Mesothelial cell of epicardium (in vitro differentiated cells): ENCODE measurements around the gene SUFU. TPM values are rescaled to one million over a fixed set of nuclear protein-coding genes. Genes with fewer than 3 reads are reported as not detected.

Experiments
- DNase-seq, 2 experiments: peaks; one replicate each; pipeline ENCODE4 v3.0.0; 2021; ENCODE audit warnings: low spot score in 2 of 2; ENCODE audit not compliant: unreplicated experiment in 2 of 2
- H3K27ac Mint-ChIP-seq: 2 replicates; pipeline ENCODE4 v1.8.0; 2021; ENCODE audit warnings: mixed read lengths
- H3K27me3 Mint-ChIP-seq: 2 replicates; pipeline ENCODE4 v1.8.0; 2021; ENCODE audit warnings: low read depth, mixed read lengths
- H3K36me3 Mint-ChIP-seq: 2 replicates; pipeline ENCODE4 v1.8.0; 2021; ENCODE audit warnings: mixed read lengths
- H3K4me1 Mint-ChIP-seq: 2 replicates; pipeline ENCODE4 v1.8.0; 2021; ENCODE audit warnings: mixed read lengths
- H3K4me3 Mint-ChIP-seq: 2 replicates; pipeline ENCODE4 v1.8.0; 2021; ENCODE audit warnings: mild to moderate bottlenecking, moderate library complexity, mixed read lengths
- H3K9me3 Mint-ChIP-seq: 2 replicates; pipeline ENCODE4 v1.8.0; 2021; ENCODE audit warnings: mixed read lengths
- CTCF ChIP-seq: fragments of 200-600 bp; sonication (generic); IDR thresholded peaks from one replicate; pipeline ENCODE4 v1.5.0; 2021; ENCODE audit warnings: antibody characterized with exemption; ENCODE audit not compliant: unreplicated experiment
- total RNA-seq: library from RNA; stranded (reverse); gene quantifications from 3 replicates; pipeline ENCODE4 v1.2.1, GENCODE V29; 2021

Gene SUFU
- total RNA-seq, 1 donor from 2014 or later, result 33.4 TPM

- peaks cover 79% of the 10 kb centered on the region for H3K4me1 Mint-ChIP-seq
- H3K27me3 Mint-ChIP-seq, result no peaks in the 10 kb centered on the region
- DNase-seq, result no peak
- H3K4me3 Mint-ChIP-seq, result no peak overlapping the region
- TF ChIP-seq CTCF, result no peak
- peaks cover 5% of the 10 kb centered on the region for H3K36me3 Mint-ChIP-seq
- no peaks in the 10 kb centered on the region for H3K9me3 Mint-ChIP-seq
- peak overlapping the region; percentile 100 for H3K27ac Mint-ChIP-seq
These were observed 126.2 kb downstream of the SUFU start for GRCh38 chr10:102629661-102630614.

- Mint-ChIP-seq H3K9me3 (no peaks in the 10 kb centered on the region), H3K27ac (peak overlapping the region; percentile 100), H3K36me3 (peaks cover 5% of the 10 kb centered on the region), H3K4me3 (no peak overlapping the region), H3K27me3 (no peaks in the 10 kb centered on the region), H3K4me1 (peaks cover 81% of the 10 kb centered on the region)
- no peak for TF ChIP-seq CTCF
- DNase-seq, result no peak
These were observed 126.9 kb downstream of the SUFU start for GRCh38 chr10:102630663-102631062.

GRCh38 chr10:102631525-102632393 lies 128.0 kb downstream of the SUFU start:
- peak overlapping the region; percentile 100 for H3K27ac Mint-ChIP-seq
- H3K9me3 Mint-ChIP-seq, result no peaks in the 10 kb centered on the region
- H3K4me3 Mint-ChIP-seq, result no peak overlapping the region
- no peaks in the 10 kb centered on the region for H3K27me3 Mint-ChIP-seq
- peaks cover 78% of the 10 kb centered on the region for H3K4me1 Mint-ChIP-seq
- peaks cover 3% of the 10 kb centered on the region for H3K36me3 Mint-ChIP-seq
- no peak for TF ChIP-seq CTCF
- no peak for DNase-seq

GRCh38 chr10:102632394-102633111 lies 128.8 kb downstream of the SUFU start:
- Mint-ChIP-seq H3K36me3 (peaks cover 3% of the 10 kb centered on the region), H3K9me3 (no peaks in the 10 kb centered on the region), H3K4me3 (no peak overlapping the region), H3K4me1 (peaks cover 71% of the 10 kb centered on the region), H3K27ac (peak overlapping the region; percentile 86), H3K27me3 (no peaks in the 10 kb centered on the region)
- no peak for TF ChIP-seq CTCF
- DNase-seq, result no peak

DNA sequence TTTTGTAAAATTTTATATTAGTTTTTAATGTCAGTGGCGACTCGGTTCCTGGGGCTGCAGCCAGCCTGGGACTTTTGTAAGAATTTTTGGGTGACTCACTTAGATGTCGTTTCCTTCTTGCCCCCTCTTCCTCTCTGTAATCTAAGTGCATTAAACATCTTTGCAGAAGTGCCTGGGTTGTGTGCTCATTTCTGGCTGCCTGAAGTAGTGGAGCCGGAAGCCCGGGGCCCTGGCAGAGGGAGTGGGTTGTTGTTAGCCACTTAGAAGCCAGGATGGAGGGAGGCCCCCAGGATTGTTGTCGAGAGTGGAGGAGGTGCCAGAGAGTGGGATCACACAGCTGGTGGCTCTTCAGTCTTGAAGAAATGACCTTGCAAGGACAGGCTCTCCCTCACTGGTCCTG lies 129.5 kb downstream of the SUFU start:
- Mint-ChIP-seq H3K27ac (peak overlapping the region; percentile 86), H3K9me3 (no peaks in the 10 kb centered on the region), H3K36me3 (peaks cover 3% of the 10 kb centered on the region), H3K4me1 (peaks cover 64% of the 10 kb centered on the region), H3K27me3 (no peaks in the 10 kb centered on the region), H3K4me3 (no peak overlapping the region)
- no peak for TF ChIP-seq CTCF
- DNase-seq, result no peak
